Chondrocyte (in vitro differentiated cells): Measurements from ENCODE around the gene DUOXA1. TPM values are rescaled to one million over a fixed set of nuclear protein-coding genes. Genes with fewer than 3 reads are reported as not detected.

Source experiments
- DNase-seq: peaks from one replicate; pipeline ENCODE4 v3.0.0; 2021; ENCODE audit warnings: mixed read lengths, low spot score
- H3K27ac Mint-ChIP-seq: one replicate; pipeline ENCODE4 v1.8.0; 2021; ENCODE audit warnings: mild to moderate bottlenecking, moderate library complexity, mixed read lengths; ENCODE audit not compliant: unreplicated experiment
- H3K27me3 Mint-ChIP-seq: 2 replicates; pipeline ENCODE4 v1.8.0; 2021; ENCODE audit warnings: low read depth, mixed read lengths
- H3K36me3 Mint-ChIP-seq: 2 replicates; pipeline ENCODE4 v1.8.0; 2021; ENCODE audit warnings: low read depth, mixed read lengths
- H3K4me1 Mint-ChIP-seq: 2 replicates; pipeline ENCODE4 v1.8.0; 2021; ENCODE audit warnings: low read depth, mild to moderate bottlenecking, mixed read lengths
- H3K4me3 Mint-ChIP-seq: one replicate; pipeline ENCODE4 v1.8.0; 2021; ENCODE audit warnings: mild to moderate bottlenecking, moderate library complexity, mixed read lengths; ENCODE audit not compliant: unreplicated experiment
- H3K9me3 Mint-ChIP-seq: 2 replicates; pipeline ENCODE4 v1.8.0; 2021; ENCODE audit warnings: low read depth, mixed read lengths
- CTCF ChIP-seq: fragments of 200-600 bp; sonication (generic); IDR thresholded peaks from 2 replicates; pipeline ENCODE4 v1.5.0; 2021; ENCODE audit warnings: antibody characterized with exemption, mild to moderate bottlenecking, moderate library complexity
- total RNA-seq: library from RNA; stranded (reverse); gene quantifications from 3 replicates; pipeline ENCODE4 v1.2.1, GENCODE V29; 2021

The DUOXA1 gene
- total RNA-seq, 1 donor from 2014 or later = 0.47 TPM

- H3K9me3 Mint-ChIP-seq = peaks cover 3% of the 10 kb centered on the region
- peaks cover 29% of the 10 kb centered on the region for H3K27me3 Mint-ChIP-seq
These were observed 34.0 kb downstream of the DUOXA1 start for GRCh38 chr15:45095661-45096060.

GRCh38 chr15:45094358-45094730 is 35.3 kb downstream of the DUOXA1 start:
- Mint-ChIP-seq H3K4me1 (peaks cover 2% of the 10 kb centered on the region), H3K4me3 (no peak overlapping the region), H3K9me3 (peaks cover 3% of the 10 kb centered on the region), H3K27me3 (peaks cover 38% of the 10 kb centered on the region), H3K36me3 (no peaks in the 10 kb centered on the region), H3K27ac (no peak overlapping the region)
- DNase-seq = no peak
- no peak for TF ChIP-seq CTCF

More at GRCh38 chr15:45095661-45096060, 34.0 kb downstream of the DUOXA1 start:
- Mint-ChIP-seq H3K36me3 (no peaks in the 10 kb centered on the region), H3K27ac (no peak overlapping the region), H3K4me3 (no peak overlapping the region), H3K4me1 (peaks cover 2% of the 10 kb centered on the region)
- no peak for DNase-seq
- no peak for TF ChIP-seq CTCF

- Mint-ChIP-seq H3K27me3 (peaks cover 41% of the 10 kb centered on the region), H3K27ac (peak overlapping the region; percentile 45), H3K9me3 (peaks cover 3% of the 10 kb centered on the region), H3K4me3 (no peak overlapping the region), H3K36me3 (no peaks in the 10 kb centered on the region), H3K4me1 (peaks cover 2% of the 10 kb centered on the region)
- no peak for DNase-seq
- no peak for TF ChIP-seq CTCF
These were observed 35.9 kb downstream of the DUOXA1 start for GRCh38 chr15:45093622-45094357.

GRCh38 chr15:45093013-45093412 is 36.7 kb downstream of the DUOXA1 start:
- H3K27ac Mint-ChIP-seq = no peak overlapping the region
- H3K36me3 Mint-ChIP-seq = no peaks in the 10 kb centered on the region
- H3K27me3 Mint-ChIP-seq = peaks cover 46% of the 10 kb centered on the region
- TF ChIP-seq CTCF = no peak
- no peak for DNase-seq
- H3K9me3 Mint-ChIP-seq = peaks cover 3% of the 10 kb centered on the region
- peaks cover 2% of the 10 kb centered on the region for H3K4me1 Mint-ChIP-seq
- no peak overlapping the region for H3K4me3 Mint-ChIP-seq

GRCh38 chr15:45091576-45091975 is 38.1 kb downstream of the DUOXA1 start:
- Mint-ChIP-seq H3K4me3 (no peak overlapping the region), H3K9me3 (peaks cover 3% of the 10 kb centered on the region), H3K27me3 (peaks cover 56% of the 10 kb centered on the region), H3K36me3 (no peaks in the 10 kb centered on the region), H3K27ac (no peak overlapping the region), H3K4me1 (peaks cover 2% of the 10 kb centered on the region)
- DNase-seq = no peak
- no peak for TF ChIP-seq CTCF
